ENCODE measurements around the gene TADA3. TPM values are rescaled to one million over a fixed set of nuclear protein-coding genes. Genes with fewer than 3 reads are reported as not detected.

The TADA3 gene
- total and polyA plus RNA-seq, 9 of the 15 experiments (the other 6 are each of a cell fraction or from before 2014, with no cell fraction given): 4.1 to 110 (median 74.8) TPM

GRCh38 chr3:9791790-9792404 lies 376 bp downstream of the TADA3 start (continued):
- TF ChIP-seq ZBTB33 (CRISPR knock-in tag; IDR thresholded peaks at IDR 0.05) (0 out of 2 replicates have a peak, but pooled peaks have one; percentile 31), E2F8 (IDR thresholded peaks at IDR 0.05; ENCODE audit: low read depth, partially characterized antibody) (peak; percentile 22), RBM25 (IDR thresholded peaks at IDR 0.05; ENCODE audit: low read depth, low read length, severe bottlenecking) (peak; percentile 94), TRIM25 (IDR thresholded peaks at IDR 0.05; ENCODE audit: borderline replicate concordance) (0 out of 2 replicates have a peak, but pooled peaks have one; percentile 66), ERF (CRISPR knock-in tag; IDR thresholded peaks at IDR 0.05) (peak; percentile 18; the same call in 1 of the 2 replicates), YY1 (IDR thresholded peaks at IDR 0.05; ENCODE audit: borderline replicate concordance in 1 of 3, control insufficient read depth in 1 of 3, extremely low read depth in 1 of 3, insufficient read depth in 3 of 3, insufficient read length in 1 of 3, insufficient replicate concordance in 2 of 3, low read depth in 1 of 3, low read length in 2 of 3) (peak in 1 of 3 experiments; percentile 27), BCOR (IDR thresholded peaks at IDR 0.05) (peak; percentile 97), HES1 (IDR thresholded peaks at IDR 0.05; ENCODE audit: low read depth) (no peak), ZNF668 (CRISPR knock-in tag; IDR thresholded peaks at IDR 0.05) (0 out of 2 replicates have a peak, but pooled peaks have one; percentile 24), NFIC (IDR thresholded peaks at IDR 0.05) (no peak; the same call in 1 of the 2 replicates), FOXA1 (IDR thresholded peaks at IDR 0.05; ENCODE audit: borderline replicate concordance) (no peak), SMAD1 (IDR thresholded peaks at IDR 0.05; ENCODE audit: low read depth, low read length, partially characterized antibody) (peak; percentile 6), MED1 (CRISPR knock-in tag; IDR thresholded peaks at IDR 0.05; ENCODE audit: borderline replicate concordance) (no peak), MXI1 (IDR thresholded peaks at IDR 0.05; ENCODE audit: low read depth, low read length) (no peak), PHF8 (IDR thresholded peaks at IDR 0.05; ENCODE audit: borderline replicate concordance, low read length) (peak; percentile 72; the same call in 1 of the 2 replicates), DNMT1 (IDR thresholded peaks at IDR 0.05) (0 out of 2 replicates have a peak, but pooled peaks have one; percentile 47), ELF4 (CRISPR knock-in tag; IDR thresholded peaks at IDR 0.05) (0 out of 2 replicates have a peak, but pooled peaks have one; percentile 12), POLR2A (conservative IDR thresholded peaks at IDR 0.05) (peak; percentile 66; the same call in 1 of the 2 replicates)

All from K562 (cell line).